Fibroblast of gingiva (primary cell): ENCODE measurements around the gene ATG14.
"Not testable (repeated sequence)": the region's sequence is repeated elsewhere in the genome, so short reads cannot be mapped to it uniquely, and the experiment has no call there.

Experiments
- DNase-seq: peaks from one replicate; pipeline ENCODE4 v3.0.0-alpha.2; 2011; ENCODE audit warnings: low read depth

The ATG14 gene

DNA sequence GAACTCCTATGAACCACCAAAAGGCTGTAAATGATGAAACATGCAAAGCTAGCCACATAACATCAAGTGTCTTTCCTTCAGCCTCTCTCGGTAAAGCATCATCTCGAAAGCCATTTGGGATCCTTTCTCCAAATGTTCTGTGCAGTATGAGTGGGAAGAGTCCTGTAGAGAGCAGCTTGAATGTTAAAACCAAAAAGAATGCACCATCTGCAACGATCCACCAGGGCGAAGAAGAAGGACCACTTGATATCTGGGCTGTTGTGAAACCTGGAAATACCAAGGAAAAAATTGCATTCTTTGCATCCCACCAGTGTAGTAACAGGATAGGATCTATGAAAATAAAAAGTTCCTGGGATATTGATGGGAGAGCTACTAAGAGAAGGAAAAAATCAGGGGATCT is 61.2 kb downstream of the ATG14 start:
- no peak for DNase-seq

DNA sequence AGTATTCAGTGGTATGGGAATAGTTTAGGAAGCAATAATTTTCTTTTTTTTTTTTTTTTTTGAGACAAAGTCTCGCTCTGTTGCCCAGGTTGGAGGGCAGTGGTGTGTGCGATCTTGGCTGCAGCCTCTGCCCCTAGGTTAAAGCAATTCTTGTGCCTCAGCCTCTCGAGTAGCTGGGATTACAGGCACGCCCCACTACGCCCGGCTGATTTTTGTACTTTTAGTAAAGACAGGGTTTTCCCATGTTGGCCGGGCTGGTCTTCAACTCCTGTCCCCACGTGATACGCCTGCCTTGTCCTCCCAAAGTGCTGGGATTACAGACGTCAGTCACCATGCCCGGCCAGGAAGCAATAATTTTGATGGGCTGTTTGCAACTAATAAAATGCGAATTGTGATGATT is 62.1 kb downstream of the ATG14 start:
- no peak for DNase-seq

DNA sequence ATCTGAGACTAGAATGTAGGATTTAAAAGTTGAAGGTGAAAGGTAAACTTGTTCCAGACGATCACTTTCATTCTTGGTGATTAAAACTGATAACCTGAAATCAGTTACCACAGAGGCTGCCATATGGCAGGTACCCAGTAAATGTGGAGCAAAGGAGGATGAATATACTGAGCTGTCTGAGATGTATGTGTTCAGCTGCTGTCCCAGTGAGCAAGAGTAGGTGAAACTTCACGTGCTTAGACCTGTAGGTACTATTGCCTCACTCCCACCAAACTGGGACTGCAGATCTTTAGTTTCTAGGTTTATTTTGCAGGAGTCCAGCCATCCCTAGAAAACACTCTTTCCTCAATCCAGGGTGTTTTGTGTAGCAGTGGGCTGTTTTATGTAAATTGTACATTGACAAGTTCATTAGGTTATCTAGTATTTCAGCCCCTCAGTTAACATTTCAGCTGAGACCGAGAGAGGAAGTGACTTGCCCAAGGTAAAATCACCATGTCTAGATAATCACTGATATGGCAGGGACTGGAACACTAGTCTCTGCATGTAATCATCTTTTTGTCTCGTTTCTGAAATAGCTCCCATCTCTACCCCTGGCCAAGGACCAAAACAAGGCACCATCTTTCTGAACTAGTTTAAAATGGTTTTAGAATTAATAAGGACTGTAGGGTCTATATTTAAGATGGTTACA is 62.7 kb downstream of the ATG14 start:
- DNase-seq = no peak

DNA sequence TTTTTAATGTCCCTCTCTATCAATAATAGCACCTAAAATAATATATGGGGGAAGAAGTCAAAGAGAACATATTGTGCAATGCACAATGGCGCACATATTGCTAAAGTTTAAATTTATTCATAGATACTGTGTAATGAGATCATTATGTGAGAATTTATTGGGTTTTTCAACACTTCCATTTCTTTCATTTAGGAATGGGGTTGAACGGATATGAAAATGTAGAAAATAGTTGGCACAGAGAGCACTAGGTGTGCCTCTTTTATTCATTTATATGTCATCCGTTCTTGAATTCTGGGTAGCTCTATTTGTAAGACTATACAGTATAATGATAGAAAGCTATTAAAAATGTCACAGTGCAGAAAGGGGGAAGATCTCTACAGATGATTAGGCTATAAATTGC is 63.9 kb downstream of the ATG14 start:
- no peak for DNase-seq

DNA sequence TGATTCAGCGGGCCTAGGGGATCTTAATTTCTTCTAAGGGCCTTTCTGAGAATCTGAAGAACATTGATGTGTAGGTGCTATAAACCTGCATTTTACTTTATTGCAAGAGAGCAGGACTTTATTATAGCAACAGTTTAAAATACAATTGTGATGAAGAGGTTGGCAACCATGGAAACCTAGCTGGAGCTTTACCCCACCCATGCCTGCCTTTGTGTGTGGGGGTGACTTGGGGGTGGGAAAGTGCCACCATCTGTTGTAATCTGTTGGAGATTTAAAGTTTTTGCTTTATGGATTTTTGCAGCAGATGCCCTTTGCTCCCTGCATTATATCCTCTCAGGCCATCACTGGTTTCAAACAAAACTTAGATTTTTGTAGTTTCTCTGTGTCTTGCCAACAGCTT is 64.6 kb downstream of the ATG14 start:
- no peak for DNase-seq

DNA sequence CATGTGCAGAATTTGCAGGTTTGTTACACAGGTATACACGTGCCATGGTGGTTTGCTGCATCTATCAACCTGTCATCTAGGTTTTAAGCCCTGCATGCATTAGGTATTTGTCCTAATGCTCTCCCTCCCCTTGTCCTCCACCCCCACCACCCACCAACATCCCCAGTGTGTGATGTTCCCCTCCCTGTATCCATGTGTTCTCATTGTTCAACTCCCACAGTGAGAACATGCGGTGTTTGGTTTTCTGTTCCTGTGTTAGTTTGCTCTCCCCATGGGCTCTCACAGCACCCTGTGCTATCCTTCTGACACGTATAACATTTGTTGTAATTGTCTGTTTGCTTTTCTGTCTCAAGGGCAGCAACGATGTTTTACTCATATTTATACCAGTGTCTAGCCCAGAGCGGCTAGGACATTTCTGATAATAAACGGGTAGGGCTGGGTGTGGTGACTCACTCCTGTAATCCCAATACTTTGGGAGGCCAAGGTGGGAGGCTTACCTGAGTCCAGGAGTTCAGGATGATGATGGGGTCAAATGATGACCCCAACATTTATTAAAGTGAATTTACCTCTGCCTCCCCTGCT is 67.0 kb downstream of the ATG14 start:
- not testable (repeated sequence) for DNase-seq

DNA sequence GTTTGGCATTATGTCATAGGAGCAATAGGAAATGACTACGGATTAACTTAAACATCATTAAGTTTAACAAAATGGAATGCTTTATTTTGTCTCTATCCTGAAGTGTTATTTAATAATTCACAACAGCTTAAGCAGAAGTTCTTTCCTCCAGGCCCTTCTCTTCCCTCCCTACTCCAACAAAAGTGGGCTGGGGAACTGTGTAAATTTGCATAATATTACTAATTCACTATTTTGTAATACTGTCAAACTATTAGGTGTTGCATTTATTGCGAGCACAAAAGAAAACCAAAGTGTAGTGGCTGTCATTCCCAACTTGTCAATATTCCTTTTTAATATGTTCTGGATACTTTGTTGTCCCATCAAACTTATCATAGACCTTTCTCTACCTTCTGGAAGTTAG is 69.8 kb downstream of the ATG14 start:
- DNase-seq = no peak

DNA sequence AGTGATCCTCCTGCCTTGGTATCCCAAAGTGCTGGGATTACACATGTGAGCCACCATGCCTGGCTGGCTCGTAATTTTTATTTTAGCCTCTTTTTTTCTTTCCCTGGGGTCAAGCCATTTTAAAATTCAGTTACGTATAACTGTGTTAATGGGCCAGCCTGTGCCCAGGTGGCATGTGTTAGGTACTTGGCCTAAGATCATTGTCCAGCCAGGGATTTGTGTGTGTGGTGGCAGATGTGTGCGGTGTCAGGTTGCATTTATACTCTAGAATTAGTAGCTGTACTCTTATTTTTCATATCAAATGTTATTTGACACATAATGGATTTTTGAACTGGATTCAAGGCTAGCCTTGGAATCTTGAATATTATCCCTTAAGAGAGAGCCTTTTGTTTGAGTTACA is 71.1 kb downstream of the ATG14 start:
- DNase-seq = no peak

DNA sequence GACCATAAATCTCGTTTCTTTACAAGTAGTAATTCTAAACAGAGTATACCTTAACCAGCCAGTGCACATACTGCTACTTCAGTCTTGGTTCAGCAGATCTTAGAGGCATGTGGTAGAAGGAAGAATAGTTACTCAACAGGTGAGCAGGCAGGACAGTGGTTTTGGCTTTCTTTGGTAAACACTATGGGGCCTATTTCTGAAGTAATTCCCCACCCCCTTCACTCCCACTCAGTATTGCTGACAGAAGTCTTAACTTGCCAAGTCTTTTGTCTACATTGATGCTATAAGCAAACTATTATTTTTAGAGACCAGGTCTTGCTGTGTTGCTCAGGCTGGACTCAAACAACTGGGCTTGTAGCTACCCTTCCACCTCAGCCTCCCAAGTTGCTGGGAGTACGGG is 71.9 kb downstream of the ATG14 start:
- no peak for DNase-seq

DNA sequence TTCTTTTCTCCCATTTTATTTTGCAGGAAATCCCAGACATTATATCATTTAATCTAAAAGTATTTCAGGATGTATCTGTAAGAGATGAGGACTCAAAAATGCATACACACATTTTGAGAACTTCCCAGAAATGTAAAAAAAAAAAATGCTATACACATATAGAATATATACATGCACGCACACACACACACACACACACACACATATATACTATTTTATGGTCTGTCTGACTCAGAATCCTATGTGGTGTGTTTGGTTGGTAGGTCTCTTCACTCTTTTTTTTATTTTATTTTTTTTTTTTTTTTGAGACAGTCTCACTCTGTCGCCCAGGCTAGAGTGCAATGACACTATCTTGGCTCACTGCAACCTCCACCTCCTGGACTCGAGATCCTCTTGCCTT is 74.9 kb downstream of the ATG14 start:
- no peak for DNase-seq

DNA sequence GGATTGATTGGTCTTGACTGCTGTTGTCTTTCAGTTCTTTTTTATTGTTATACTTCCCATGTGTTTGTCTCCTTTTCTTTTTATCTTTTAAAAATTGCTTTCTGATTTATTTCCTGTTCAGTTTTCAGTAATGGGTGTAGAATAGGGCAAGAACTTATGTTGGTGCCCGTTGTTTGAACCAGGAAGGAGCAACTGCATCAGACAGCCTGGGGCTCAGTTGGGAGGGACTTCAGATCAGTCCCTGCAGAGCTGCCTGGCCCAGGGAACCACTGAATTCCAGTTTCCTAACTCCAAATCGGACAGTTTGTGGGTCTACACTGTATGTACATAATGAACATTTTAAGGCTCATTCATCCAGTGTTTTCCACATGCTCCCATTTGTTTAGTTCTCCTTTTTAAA is 75.5 kb downstream of the ATG14 start:
- no peak for DNase-seq

DNA sequence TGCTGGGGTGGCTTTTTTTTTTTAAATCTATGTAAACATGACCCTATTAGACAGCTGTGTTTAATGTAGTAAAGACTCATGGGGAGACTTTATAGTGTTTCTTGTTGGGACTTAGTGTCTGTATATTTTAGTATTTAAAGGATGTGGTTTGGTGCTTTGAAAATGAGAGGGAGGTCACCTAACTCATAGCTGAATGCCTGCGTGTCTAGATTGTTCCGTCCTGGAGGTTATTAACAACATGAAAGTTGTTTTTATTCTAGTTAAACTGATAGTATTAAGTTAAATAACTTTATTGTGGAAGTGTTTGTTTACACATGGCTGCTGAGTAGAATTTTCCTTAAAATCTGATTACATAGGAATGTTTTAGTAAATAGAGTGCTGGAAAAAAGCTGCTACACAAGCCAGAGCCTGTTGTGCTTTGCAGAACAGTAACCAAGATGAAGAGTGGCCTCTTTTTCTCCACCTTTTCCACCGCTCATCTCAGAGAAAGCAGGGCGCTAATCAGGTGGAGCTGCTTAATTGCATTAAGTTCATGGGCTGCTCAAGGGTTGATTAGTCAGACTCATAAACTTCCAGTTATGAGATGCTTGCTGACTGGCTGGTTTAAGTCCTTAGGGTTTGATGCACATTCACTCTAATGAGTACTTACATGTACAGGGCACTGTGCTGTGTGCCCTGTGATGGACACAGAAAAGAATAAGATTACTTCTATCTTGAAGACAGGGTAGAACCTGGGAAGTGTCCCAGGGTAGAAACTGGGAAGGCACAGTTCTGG is 77.7 kb downstream of the ATG14 start:
- peak; percentile 12 for DNase-seq

DNA sequence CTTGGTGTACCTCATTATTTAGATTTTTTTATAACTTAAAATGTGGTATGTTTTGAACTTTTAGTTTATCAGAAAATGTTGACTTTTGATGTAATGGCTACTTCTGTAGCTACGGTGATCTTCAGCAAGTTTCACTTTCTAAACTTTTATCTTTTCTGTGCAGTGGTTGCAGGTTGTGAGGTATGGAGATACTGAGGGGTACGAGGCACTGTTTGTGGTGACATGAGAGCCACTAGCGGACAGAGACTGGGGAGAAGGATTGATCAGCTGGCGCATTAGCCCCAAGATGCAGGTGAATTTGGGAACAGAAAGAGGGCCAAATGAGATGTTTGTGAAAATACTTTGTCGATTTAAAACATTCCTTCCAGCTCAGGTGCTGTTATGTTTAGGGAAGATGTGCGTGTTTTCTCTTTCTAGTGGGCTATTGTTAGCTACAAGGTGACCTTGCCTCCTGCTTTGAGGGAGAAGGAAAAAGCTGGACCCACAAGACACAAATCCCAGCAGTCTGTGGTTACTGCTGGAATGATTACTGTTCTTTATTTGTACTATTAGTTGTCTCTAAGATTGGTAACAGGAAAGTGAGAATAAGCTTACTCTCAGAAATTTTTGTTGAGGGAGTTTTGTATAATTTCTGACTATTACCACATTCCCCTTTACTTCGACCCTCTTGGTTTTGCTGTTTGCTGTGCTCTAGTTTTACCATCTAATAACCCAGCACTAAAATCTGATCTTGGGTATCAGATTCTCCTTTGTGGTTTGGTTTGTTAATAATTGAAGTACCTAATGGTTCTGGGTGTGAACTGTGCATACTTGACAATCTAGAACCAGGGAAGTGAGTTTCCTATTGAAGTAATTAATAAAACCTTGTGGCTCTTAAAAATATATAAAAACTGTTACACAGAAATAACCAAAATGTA is 78.7 kb downstream of the ATG14 start:
- DNase-seq = no peak

DNA sequence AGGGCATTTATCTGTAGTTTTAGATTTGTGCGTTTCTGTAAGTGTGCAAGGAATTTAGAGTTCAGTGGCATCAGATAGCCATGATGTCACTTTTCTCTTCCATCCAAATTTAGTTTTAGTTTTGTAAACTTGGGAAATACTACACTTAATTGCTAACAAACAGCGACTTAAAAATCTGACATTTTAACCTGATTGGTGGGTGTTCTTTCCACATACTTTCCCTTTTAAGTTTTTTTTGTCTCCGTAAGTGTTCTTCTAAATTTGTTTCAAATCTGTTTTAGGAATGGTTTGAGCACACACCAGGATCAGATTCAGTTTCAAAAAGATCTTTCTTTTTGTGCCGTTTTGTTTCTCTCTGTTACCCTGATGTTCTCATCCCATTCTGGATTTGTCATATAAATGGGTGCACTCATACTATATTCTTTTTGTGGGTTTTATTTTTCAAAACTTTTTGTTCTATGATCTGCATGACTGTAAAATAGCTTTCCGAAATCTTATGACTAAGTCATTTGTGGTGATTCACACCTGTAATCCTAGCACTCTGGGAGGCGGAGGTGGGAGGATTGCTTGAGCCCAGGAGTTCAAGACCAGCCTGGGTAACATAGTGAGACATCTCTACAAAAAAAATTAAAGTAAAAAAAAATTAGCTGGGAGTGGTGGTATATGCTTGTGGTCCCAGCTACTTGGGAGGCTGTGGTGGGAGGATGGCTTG is 81.5 kb downstream of the ATG14 start:
- peak; percentile 49 for DNase-seq

DNA sequence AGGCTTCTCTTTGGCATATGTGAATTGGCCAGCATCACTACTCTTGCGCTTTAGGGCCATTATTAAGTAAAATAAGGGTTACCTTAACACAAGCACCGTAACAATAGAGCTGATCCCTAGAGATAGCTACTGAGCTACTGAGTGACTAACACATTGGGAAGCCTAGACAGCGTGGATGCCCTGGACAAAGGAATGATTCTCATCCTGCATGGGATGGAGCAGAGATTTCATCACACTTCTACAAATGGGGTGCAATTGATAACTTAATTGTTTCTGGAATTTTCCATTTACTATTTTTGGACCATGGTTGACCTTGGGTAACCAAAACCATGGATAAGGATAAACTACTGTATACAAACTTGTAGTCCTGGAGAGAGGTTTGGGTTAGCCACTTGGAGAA is 83.3 kb downstream of the ATG14 start:
- no peak for DNase-seq

DNA sequence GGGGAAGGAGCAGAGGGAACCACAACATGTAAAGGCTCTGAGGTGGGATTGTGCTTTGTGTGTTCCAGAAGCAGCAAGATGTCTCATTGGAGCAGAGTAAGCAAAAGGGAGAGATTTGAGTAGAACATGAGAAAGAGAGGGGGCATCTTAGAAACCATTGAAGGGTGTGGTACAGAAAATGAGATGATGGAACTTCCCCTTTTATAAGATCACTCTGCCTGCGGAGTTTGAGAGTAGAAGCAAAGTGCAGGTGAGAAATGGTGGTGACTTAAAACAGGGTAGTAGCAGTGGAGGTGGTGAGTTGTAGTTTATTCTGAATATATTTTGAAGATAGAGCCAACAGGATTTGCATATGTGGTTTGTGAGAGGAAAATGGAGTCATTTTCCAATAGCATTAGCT is 84.5 kb downstream of the ATG14 start:
- DNase-seq = no peak

DNA sequence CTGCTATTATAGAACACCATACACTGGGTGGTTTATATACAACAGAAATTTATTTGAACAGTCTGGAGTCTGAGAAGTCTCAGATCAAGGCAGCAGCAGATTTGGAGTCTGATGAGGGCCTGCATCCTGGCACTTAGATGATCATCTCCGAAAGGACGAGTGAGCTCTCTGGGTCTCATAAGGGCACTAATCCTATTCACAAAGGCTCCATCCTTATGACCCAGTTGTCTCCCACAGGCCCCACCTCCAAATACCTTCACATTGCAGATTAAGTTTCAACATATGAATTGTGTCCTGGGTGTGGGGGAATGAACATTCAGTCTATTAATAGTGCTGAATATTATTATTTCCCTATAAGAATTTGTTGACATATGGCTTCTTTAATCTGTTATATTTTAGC is 86.8 kb downstream of the ATG14 start:
- DNase-seq = no peak

DNA sequence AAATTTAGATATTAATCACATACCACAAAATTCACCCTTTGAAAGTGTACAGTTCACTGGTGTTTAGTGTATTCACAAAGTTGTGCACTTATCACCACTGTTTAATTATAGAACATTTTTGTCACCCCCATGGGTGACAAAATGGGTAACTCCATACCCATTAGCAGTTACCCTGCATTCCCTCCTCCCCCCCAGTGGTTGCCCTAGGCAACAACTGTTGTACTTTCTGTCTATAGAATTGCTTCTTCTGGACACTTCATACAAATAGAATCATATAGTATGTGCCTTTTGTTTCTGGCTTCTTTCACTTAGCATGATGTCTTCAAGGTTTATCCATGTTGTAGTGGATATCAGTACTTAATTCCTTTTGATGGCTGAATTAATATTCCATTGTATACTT is 87.7 kb downstream of the ATG14 start:
- DNase-seq = no peak

DNA sequence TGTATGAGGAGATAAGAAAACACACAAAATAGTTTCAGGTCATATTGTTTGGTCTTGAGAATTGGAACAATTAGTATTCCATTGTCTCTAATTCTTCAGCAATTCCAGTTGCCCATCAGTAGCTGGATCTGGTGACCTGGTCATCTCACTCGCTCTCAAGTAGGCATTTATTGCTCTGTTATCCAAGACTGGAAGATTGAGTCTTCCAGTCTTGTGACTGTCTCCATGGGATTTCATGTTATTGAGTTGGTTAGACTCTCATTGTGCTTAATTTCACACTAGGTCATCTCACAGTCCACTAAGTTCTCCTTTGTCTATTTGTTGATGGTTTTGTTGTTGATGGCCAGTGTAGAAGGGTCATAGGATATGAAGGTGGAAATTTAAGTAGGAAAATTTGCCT is 92.9 kb downstream of the ATG14 start:
- DNase-seq = no peak

DNA sequence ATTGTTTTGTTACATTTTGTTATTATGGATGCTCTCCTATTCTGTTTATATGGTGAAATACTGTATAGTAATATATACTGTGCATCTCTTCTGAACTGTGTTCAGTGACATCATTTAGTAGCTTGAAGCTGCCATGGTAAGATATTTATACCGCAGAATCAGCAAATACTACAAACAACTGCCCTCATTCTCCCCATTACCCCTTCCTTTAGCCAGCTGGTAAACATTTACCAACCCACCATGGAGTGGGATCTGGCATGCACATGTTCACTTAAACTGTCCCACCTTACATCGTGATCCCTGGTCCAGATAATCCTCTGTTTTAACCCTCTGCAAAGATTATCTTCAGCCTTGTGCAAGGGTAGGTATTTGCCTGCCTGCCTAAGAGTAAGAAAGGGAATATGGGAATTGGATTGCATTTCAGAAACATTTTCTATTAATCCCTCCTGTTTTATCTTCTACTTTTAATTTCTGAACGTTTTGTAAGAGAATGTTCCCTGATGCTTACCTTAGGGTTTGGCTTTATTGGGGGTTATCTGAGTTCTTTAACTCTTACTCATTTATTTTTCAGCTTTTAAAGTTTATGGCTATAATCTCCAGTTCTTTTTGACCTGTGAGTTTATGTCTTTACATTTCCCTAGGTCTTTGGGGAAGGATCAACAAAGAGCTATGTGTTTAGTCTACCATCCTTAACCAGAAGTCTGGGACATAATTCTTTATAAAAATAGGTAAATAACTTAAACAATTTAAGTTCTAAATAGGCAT is 93.9 kb downstream of the ATG14 start:
- DNase-seq = no peak

DNA sequence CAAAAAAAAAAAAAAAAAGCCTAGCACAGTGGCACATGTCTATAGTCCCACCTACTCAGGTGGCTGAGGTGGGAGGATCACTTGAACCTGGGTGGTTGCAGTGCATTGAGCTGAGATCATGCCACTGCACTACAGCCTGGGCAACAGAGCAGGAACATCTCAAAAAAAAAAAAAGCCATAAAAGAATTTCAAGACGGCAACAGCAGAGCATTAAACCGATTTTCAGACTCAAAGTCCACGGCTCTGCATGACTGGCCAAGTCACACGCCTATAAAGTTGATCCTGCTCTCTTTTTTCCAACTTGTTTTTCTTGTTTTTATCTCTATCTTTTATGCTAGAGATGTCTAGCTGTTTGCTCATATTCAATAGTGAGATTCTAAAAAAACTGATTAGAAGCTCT is 95.1 kb downstream of the ATG14 start:
- DNase-seq = no peak
